ENCODE measurements around the gene LRCH4. TPM values are rescaled to one million over a fixed set of nuclear protein-coding genes. Genes with fewer than 3 reads are reported as not detected.

The LRCH4 gene
- total and polyA plus RNA-seq, 9 of the 15 experiments (the other 6 are each of a cell fraction or from before 2014, with no cell fraction given) = 0.06 to 63.3 (median 15.0) TPM

DNA sequence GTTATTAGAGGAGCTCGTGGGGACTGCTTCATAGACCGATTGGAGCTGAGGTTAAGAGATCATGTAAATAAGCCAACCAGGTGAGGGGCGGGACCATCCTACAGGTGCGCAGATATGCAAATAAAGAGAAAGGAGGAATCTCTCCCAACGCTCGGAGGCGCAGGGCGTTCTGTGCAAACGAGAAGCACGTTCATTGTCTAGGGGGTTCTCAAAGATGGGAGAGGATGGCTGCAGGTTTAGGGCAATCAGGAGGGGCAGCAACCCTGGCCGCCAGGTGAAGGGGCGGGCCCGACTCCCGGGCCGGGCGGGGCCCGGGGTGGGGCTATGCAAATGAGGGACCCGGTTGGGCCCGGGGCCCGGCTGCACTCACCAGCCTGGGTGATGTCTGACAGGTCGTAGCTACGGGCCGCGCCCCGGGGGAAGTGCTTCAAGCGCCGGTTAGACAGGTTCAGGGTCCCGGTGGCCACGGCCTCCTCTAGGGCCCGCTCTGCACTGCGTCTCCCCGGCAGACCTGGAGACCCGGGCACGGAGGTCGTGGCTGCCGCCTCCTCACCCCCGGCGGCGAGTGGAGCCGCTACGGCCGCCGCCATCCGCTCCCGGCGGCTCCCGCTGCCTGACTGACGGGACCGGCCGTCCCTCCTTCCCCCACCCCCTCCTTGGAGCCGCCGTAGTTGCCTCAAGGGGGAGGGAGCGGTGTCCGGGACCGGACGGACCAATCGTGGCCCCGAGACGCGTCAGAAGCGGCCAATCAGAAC lies at the start of gene LRCH4 (continued):
- TF ChIP-seq NFRKB (IDR thresholded peaks at IDR 0.05; ENCODE audit: low read depth) (peak; percentile 26; the same call in 1 of the 2 replicates), SMARCA5 (IDR thresholded peaks at IDR 0.05) (no peak), ARID1B (IDR thresholded peaks at IDR 0.05) (peak; percentile 57; the same call in 1 of the 2 replicates), RFX7 (CRISPR knock-in tag; IDR thresholded peaks at IDR 0.05) (no peak), ZBED1 (IDR thresholded peaks at IDR 0.05) (peak; percentile 67; the same call in 1 of the 2 replicates), PHF8 (IDR thresholded peaks at IDR 0.05; ENCODE audit: borderline replicate concordance, low read length) (peak; percentile 98), SIN3A (IDR thresholded peaks at IDR 0.05; ENCODE audit: borderline replicate concordance in 2 of 2, control insufficient read depth in 1 of 2, low read depth in 2 of 2, low read length in 2 of 2) (peak in 1 of 2 experiments; percentile 67; a peak in 2 of 4 replicates), DIDO1 (tag; IDR thresholded peaks at IDR 0.05; ENCODE audit: low read depth) (no peak), ZNF124 (CRISPR knock-in tag; IDR thresholded peaks at IDR 0.05) (no peak), DDX20 (tag; IDR thresholded peaks at IDR 0.05; ENCODE audit: low read depth) (no peak), ZNF316 (IDR thresholded peaks at IDR 0.05) (no peak), CC2D1A (IDR thresholded peaks at IDR 0.05) (peak; percentile 85; the same call in 1 of the 2 replicates), MBD2 (IDR thresholded peaks at IDR 0.05; ENCODE audit: borderline replicate concordance, low read depth) (no peak), NFIX (CRISPR knock-in tag; IDR thresholded peaks at IDR 0.05; ENCODE audit: low read depth) (no peak)
- TF ChIP-seq, protein P1, sequence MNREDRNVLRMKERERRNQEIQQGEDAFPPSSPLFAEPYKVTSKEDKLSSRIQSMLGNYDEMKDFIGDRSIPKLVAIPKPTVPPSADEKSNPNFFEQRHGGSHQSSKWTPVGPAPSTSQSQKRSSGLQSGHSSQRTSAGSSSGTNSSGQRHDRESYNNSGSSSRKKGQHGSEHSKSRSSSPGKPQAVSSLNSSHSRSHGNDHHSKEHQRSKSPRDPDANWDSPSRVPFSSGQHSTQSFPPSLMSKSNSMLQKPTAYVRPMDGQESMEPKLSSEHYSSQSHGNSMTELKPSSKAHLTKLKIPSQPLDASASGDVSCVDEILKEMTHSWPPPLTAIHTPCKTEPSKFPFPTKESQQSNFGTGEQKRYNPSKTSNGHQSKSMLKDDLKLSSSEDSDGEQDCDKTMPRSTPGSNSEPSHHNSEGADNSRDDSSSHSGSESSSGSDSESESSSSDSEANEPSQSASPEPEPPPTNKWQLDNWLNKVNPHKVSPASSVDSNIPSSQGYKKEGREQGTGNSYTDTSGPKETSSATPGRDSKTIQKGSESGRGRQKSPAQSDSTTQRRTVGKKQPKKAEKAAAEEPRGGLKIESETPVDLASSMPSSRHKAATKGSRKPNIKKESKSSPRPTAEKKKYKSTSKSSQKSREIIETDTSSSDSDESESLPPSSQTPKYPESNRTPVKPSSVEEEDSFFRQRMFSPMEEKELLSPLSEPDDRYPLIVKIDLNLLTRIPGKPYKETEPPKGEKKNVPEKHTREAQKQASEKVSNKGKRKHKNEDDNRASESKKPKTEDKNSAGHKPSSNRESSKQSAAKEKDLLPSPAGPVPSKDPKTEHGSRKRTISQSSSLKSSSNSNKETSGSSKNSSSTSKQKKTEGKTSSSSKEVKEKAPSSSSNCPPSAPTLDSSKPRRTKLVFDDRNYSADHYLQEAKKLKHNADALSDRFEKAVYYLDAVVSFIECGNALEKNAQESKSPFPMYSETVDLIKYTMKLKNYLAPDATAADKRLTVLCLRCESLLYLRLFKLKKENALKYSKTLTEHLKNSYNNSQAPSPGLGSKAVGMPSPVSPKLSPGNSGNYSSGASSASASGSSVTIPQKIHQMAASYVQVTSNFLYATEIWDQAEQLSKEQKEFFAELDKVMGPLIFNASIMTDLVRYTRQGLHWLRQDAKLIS (CRISPR knock-in tag; IDR thresholded peaks at IDR 0.05) = peak; percentile 83; the same call in 1 of the 2 replicates
- TF ChIP-seq, protein P2, sequence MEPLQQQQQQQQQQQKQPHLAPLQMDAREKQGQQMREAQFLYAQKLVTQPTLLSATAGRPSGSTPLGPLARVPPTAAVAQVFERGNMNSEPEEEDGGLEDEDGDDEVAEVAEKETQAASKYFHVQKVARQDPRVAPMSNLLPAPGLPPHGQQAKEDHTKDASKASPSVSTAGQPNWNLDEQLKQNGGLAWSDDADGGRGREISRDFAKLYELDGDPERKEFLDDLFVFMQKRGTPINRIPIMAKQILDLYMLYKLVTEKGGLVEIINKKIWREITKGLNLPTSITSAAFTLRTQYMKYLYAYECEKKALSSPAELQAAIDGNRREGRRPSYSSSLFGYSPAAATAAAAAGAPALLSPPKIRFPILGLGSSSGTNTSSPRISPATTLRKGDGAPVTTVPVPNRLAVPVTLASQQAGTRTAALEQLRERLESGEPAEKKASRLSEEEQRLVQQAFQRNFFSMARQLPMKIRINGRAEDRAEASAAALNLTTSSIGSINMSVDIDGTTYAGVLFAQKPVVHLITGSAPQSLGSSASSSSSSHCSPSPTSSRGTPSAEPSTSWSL (CRISPR knock-in tag; IDR thresholded peaks at IDR 0.05; ENCODE audit: borderline replicate concordance) = peak; percentile 65; the same call in 1 of the 2 replicates
- TF ChIP-seq, protein P3, sequence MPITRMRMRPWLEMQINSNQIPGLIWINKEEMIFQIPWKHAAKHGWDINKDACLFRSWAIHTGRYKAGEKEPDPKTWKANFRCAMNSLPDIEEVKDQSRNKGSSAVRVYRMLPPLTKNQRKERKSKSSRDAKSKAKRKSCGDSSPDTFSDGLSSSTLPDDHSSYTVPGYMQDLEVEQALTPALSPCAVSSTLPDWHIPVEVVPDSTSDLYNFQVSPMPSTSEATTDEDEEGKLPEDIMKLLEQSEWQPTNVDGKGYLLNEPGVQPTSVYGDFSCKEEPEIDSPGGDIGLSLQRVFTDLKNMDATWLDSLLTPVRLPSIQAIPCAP (CRISPR knock-in tag; IDR thresholded peaks at IDR 0.05; ENCODE audit: borderline replicate concordance) = 0 out of 2 replicates have a peak, but pooled peaks have one; percentile 49
- TF ChIP-seq, protein P4, sequence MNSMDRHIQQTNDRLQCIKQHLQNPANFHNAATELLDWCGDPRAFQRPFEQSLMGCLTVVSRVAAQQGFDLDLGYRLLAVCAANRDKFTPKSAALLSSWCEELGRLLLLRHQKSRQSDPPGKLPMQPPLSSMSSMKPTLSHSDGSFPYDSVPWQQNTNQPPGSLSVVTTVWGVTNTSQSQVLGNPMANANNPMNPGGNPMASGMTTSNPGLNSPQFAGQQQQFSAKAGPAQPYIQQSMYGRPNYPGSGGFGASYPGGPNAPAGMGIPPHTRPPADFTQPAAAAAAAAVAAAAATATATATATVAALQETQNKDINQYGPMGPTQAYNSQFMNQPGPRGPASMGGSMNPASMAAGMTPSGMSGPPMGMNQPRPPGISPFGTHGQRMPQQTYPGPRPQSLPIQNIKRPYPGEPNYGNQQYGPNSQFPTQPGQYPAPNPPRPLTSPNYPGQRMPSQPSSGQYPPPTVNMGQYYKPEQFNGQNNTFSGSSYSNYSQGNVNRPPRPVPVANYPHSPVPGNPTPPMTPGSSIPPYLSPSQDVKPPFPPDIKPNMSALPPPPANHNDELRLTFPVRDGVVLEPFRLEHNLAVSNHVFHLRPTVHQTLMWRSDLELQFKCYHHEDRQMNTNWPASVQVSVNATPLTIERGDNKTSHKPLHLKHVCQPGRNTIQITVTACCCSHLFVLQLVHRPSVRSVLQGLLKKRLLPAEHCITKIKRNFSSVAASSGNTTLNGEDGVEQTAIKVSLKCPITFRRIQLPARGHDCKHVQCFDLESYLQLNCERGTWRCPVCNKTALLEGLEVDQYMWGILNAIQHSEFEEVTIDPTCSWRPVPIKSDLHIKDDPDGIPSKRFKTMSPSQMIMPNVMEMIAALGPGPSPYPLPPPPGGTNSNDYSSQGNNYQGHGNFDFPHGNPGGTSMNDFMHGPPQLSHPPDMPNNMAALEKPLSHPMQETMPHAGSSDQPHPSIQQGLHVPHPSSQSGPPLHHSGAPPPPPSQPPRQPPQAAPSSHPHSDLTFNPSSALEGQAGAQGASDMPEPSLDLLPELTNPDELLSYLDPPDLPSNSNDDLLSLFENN (IDR thresholded peaks at IDR 0.05; ENCODE audit: low read depth in 2 of 2, low read length in 2 of 2) = peak in 1 of 2 experiments; percentile 80; a peak in 2 of 4 replicates

Data from K562 (cell line).